K562 (cell line): ENCODE measurements around the gene SNAPC3. TPM values are rescaled to one million over a fixed set of nuclear protein-coding genes. Genes with fewer than 3 reads are reported as not detected.
A peak's percentile ranks its signal among the peaks of the same experiment; 100 is the strongest.

Experiments used
- ATAC-seq: fragments of 200-7000 bp; cut with Tn5 transposase; 3 replicates; pipeline ENCODE4 v1.9.1; 2020; ENCODE audit warnings: moderate library complexity
- BruUV-seq: library from RNA; stranded (reverse); fragments of 400-500 nt; replicated peaks from 2 replicates; lab custom pipeline; 2021; lab: Mats Ljungman, UMichigan
- CTCF ChIA-PET: fragments of 300-600 bp; formaldehyde crosslinking; extraction: SDS; loops from one replicate; lab custom pipeline; 2021; ENCODE audit warnings: low intra/inter-chr PET ratio; lab: Yijun Ruan, JAX
- POLR2A ChIA-PET: fragments of 300-600, 350-650 bp; sonication (Branson Sonifier 250); formaldehyde crosslinking; extraction: SDS; loops from one replicate; lab custom pipeline; 2021; ENCODE audit warnings: antibody characterized with exemption, inconsistent platforms; lab: Yijun Ruan, JAX
- DNase-seq, 4 experiments: peaks; one replicate each; pipeline versions ENCODE4 v3.0.0 to v3.0.0-alpha.2; 2011 to 2018; ENCODE audit warnings: low spot score in 3 of 4, mixed read lengths in 3 of 4; ENCODE audit errors: extremely low read depth in 1 of 4
- FAIRE-seq: peaks from 2 replicates; lab custom pipeline; 2011; peaks lifted over from hg19 to GRCh38; lab: Jason Lieb, UNC
- H2AFZ ChIP-seq: 2 replicates; pipeline ENCODE4 v1.6.0; 2011; ENCODE audit warnings: low read depth, low read length, control low read depth, inconsistent platforms
- H3K27ac ChIP-seq: fragments of 200-600 bp; 3 replicates; pipeline ENCODE4 v1.8.0; 2011; ENCODE audit warnings: low read depth, mild to moderate bottlenecking, control low read depth, inconsistent platforms, low read length, moderate library complexity, mixed read lengths; ENCODE audit errors: extremely low read depth
- H3K27me3 ChIP-seq, 2 experiments: fragments of 300-600 bp in 1 of 2; 2 replicates in 1 of 2; 3 replicates in 1 of 2; pipeline versions ENCODE4 v1.6.0 to v1.8.0; 2011; ENCODE audit warnings: inconsistent platforms in 2 of 2, low read length in 2 of 2, mild to moderate bottlenecking in 1 of 2, mixed read lengths in 1 of 2, moderate library complexity in 1 of 2; ENCODE audit not compliant: control insufficient read depth in 2 of 2, insufficient read depth in 2 of 2
- H3K36me3 ChIP-seq: fragments of 300-600 bp; 3 replicates; pipeline ENCODE4 v1.8.0; 2011; ENCODE audit warnings: mild to moderate bottlenecking, low read length, inconsistent platforms; ENCODE audit not compliant: control insufficient read depth, insufficient read depth
- H3K4me1 ChIP-seq, 2 experiments: fragments of 200-600 bp in 1 of 2; replicated peaks in 1 of 2; 2 replicates in 1 of 2; 3 replicates in 1 of 2; pipeline versions ENCODE4 v1.5.1 to v1.8.0; 2011; ENCODE audit warnings: inconsistent platforms in 2 of 2, low read length in 2 of 2, mild to moderate bottlenecking in 1 of 2, mixed read lengths in 1 of 2, moderate library complexity in 1 of 2; ENCODE audit not compliant: control insufficient read depth in 2 of 2, insufficient read depth in 2 of 2
- H3K4me2 ChIP-seq: 2 replicates; pipeline ENCODE4 v1.6.1; 2011; ENCODE audit warnings: low read length, control low read depth, inconsistent platforms, mixed read lengths; ENCODE audit not compliant: insufficient read depth
- H3K4me3 ChIP-seq: fragments of 200-600 bp; sonication (generic), shearing (Covaris generic); 2 replicates; pipeline ENCODE4 v1.5.1; 2016; ENCODE audit warnings: control low read depth, inconsistent platforms
- H3K79me2 ChIP-seq: fragments of 200-600 bp; 3 replicates; pipeline ENCODE4 v1.8.0; 2011; ENCODE audit warnings: low read length, inconsistent platforms; ENCODE audit not compliant: control insufficient read depth, insufficient read depth
- H3K9ac ChIP-seq, 2 experiments: 2 replicates each; pipeline versions ENCODE4 v1.6.0 to v1.6.1; 2011; ENCODE audit warnings: low read depth in 2 of 2, low read length in 2 of 2, control low read depth in 1 of 2, inconsistent platforms in 1 of 2, mild to moderate bottlenecking in 1 of 2, mixed read lengths in 1 of 2; ENCODE audit not compliant: insufficient read depth in 1 of 2
- H3K9me1 ChIP-seq: one replicate; pipeline ENCODE4 v1.6.0; 2011; ENCODE audit warnings: inconsistent platforms, mild to moderate bottlenecking, low read length, moderate library complexity; ENCODE audit not compliant: control insufficient read depth, insufficient read depth
- H3K9me3 ChIP-seq: replicated peaks from 2 replicates; pipeline ENCODE4 v1.5.1; 2011; ENCODE audit warnings: low read depth, low read length, inconsistent platforms; ENCODE audit not compliant: control insufficient read depth, insufficient read depth
- H4K20me1 ChIP-seq: replicated peaks from 2 replicates; pipeline ENCODE4 v1.6.1; 2011; ENCODE audit warnings: low read length, inconsistent platforms, mixed read lengths; ENCODE audit not compliant: control insufficient read depth, insufficient read depth
- ELK1 ChIP-seq: sonication (generic); formaldehyde crosslinking; IDR thresholded peaks from 2 replicates; pipeline ENCODE4 v1.8.1; 2022; ENCODE audit warnings: missing genetic modification reagents
- ETS2 ChIP-seq: IDR thresholded peaks from 2 replicates; pipeline ENCODE4 v1.6.1; 2016; ENCODE audit warnings: borderline replicate concordance, missing genetic modification characterization, mild to moderate bottlenecking, moderate library complexity, missing compliant biosample characterization; ENCODE audit not compliant: poor library complexity, severe bottlenecking
- EZH2 ChIP-seq: IDR thresholded peaks from 2 replicates; pipeline ENCODE4 v1.6.1; 2012; ENCODE audit warnings: low read depth, mild to moderate bottlenecking, inconsistent platforms, low read length, borderline replicate concordance
- HIVEP1 ChIP-seq: fragments of 250-450 bp; sonication (Bioruptor Pico); IDR thresholded peaks from 2 replicates; pipeline ENCODE4 v1.4.0; 2020; ENCODE audit warnings: mild to moderate bottlenecking
- MAFK ChIP-seq: IDR thresholded peaks from 2 replicates; pipeline ENCODE4 v1.6.1; 2011; ENCODE audit warnings: low read length, improper control_type of control experiment
- MYC ChIP-seq, 2 experiments: fragments of 250-450 bp in 1 of 2; sonication (Bioruptor Pico) in 1 of 2; IDR thresholded peaks; 2 replicates each; pipeline versions ENCODE4 v1.5.1 to v1.6.1; 2012 to 2021; ENCODE audit warnings: low read depth in 2 of 2, borderline replicate concordance in 1 of 2, improper control_type of control experiment in 1 of 2, low read length in 1 of 2, mild to moderate bottlenecking in 1 of 2, moderate library complexity in 1 of 2
- PHF8 ChIP-seq: fragments of 200-600 bp; sonication (generic); IDR thresholded peaks from 2 replicates; pipeline ENCODE4 v1.6.1; 2012; ENCODE audit warnings: mixed run types, mild to moderate bottlenecking, inconsistent platforms, low read length, moderate library complexity, borderline replicate concordance
- PTBP1 ChIP-seq: fragments of 200-400 bp; formaldehyde crosslinking; IDR thresholded peaks from 2 replicates; pipeline ENCODE4 v1.6.1; 2017; ENCODE audit warnings: low read depth, low read length
- SMARCA5 ChIP-seq: fragments of 450-650 bp; IDR thresholded peaks from 2 replicates; pipeline ENCODE4 v1.6.1; 2016
- SREBF1 ChIP-seq: fragments of 150-350 bp; IDR thresholded peaks from 2 replicates; pipeline ENCODE4 v1.6.1; 2014; ENCODE audit warnings: antibody characterized with exemption, low read depth, low read length, borderline replicate concordance
- SRSF1 ChIP-seq: fragments of 200-400 bp; formaldehyde crosslinking; IDR thresholded peaks from 2 replicates; pipeline ENCODE4 v1.6.1; 2017; ENCODE audit warnings: mild to moderate bottlenecking, low read depth, low read length, moderate library complexity
- WGBS: fragments of 100-300 bp; shearing (Covaris generic); methylation state at CpG from one replicate; pipeline ENCODE4 v1.1.6; 2016; ENCODE audit warnings: low coverage, mixed read lengths; ENCODE audit not compliant: insufficient coverage; ENCODE audit errors: missing lambda C conversion rate; 5-methylcytosine and 5-hydroxymethylcytosine counted together
- in situ Hi-C: fragments of 300-500 bp; cut with MboI; formaldehyde crosslinking; loops from 4 replicates; pipeline ENCODE4 v1.15.0; 2018; ENCODE audit warnings: inconsistent platforms, mixed read lengths
- intact Hi-C: fragments of 100-400 bp; cut with micrococcal nuclease; formaldehyde crosslinking; loops from 2 replicates; pipeline ENCODE4 v1.14.2; 2022
- polyA plus RNA-seq, 8 experiments: library from polyadenylated mRNA; depleted of rRNA in 4 of 8; stranded (reverse) in 5 of 8; unstranded in 3 of 8; fragments of >200 nt; fragmentation: Nextera tagmentation in 2 of 8; fragmentation: Illumina TruSeq in 1 of 8; extraction: Ambion mirVana in 2 of 8; extraction: Trizol in 1 of 8; gene quantifications; 2 replicates each; pipeline versions ENCODE4 v1.2.1 to v1.2.3, GENCODE V29; 2011 to 2014; ENCODE audit warnings: inconsistent platforms in 1 of 8, missing spikeins in 1 of 8
- total RNA-seq, 7 experiments: library from RNA; depleted of rRNA in 6 of 7; stranded (reverse); fragments of >200 nt in 6 of 7; fragmentation: Illumina TruSeq in 2 of 7; extraction: Trizol in 2 of 7; gene quantifications; 2 replicates each; pipeline versions ENCODE4 v1.2.1 to v1.2.3, GENCODE V29; 2011 to 2021; ENCODE audit warnings: low replicate concordance in 1 of 7
- TF ChIP-seq, protein P1 (sequence below): fragments of 450-650 bp; formaldehyde crosslinking; IDR thresholded peaks from 2 replicates; pipeline ENCODE4 v1.4.0; 2022; ENCODE audit warnings: missing genetic modification characterization

The SNAPC3 gene
- total and polyA plus RNA-seq, 9 of the 15 experiments (the other 6 are each of a cell fraction or from before 2014, with no cell fraction given) = 2.3 to 38.9 (median 19.8) TPM

GRCh38 chr9:15420796-15421195 is 1.9 kb upstream of the SNAPC3 start:
- peaks cover 32% of the 10 kb centered on the region for H3K79me2 ChIP-seq
- H2AFZ ChIP-seq = 0 out of 2 replicates have a peak overlapping the region, but pooled peaks have one; percentile 19
- H3K4me3 ChIP-seq = no peak overlapping the region
- DNase-seq (no peak), ATAC-seq (no peak), FAIRE-seq (no peak)
- H3K4me1 ChIP-seq = peaks cover 6 to 12% of the 10 kb centered on the region in 2 experiments; a peak in 4 of 5 replicates
- H3K27me3 ChIP-seq = no peaks in the 10 kb centered on the region
- no peak overlapping the region for H3K27ac ChIP-seq
- H3K4me2 ChIP-seq = no peak overlapping the region
- in situ Hi-C loops = no loop called here
- H3K9ac ChIP-seq = no peak overlapping the region
- 55% methylated on average over 4 of the region's 5 CpGs for WGBS
- TF ChIP-seq PHF8 (no peak), ELK1 (CRISPR knock-in tag) (no peak), MAFK (no peak), HIVEP1 (CRISPR knock-in tag) (no peak), EZH2 (no peak), ETS2 (no peak), SMARCA5 (no peak), SREBF1 (no peak), PTBP1 (no peak), MYC (IDR thresholded peaks at IDR 0.05; ENCODE audit: low read depth, low read length) (no peak), MYC (CRISPR knock-in tag; IDR thresholded peaks at IDR 0.05; ENCODE audit: borderline replicate concordance, low read depth) (no peak), SRSF1 (no peak)
- TF ChIP-seq, protein P1, sequence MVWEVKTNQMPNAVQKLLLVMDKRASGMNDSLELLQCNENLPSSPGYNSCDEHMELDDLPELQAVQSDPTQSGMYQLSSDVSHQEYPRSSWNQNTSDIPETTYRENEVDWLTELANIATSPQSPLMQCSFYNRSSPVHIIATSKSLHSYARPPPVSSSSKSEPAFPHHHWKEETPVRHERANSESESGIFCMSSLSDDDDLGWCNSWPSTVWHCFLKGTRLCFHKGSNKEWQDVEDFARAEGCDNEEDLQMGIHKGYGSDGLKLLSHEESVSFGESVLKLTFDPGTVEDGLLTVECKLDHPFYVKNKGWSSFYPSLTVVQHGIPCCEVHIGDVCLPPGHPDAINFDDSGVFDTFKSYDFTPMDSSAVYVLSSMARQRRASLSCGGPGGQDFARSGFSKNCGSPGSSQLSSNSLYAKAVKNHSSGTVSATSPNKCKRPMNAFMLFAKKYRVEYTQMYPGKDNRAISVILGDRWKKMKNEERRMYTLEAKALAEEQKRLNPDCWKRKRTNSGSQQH (CRISPR knock-in tag) = no peak
- H3K9me1 ChIP-seq = peaks cover 2% of the 10 kb centered on the region
- CTCF ChIA-PET = no interaction called here
- POLR2A ChIA-PET = no interaction called here
- H3K9me3 ChIP-seq = no peaks in the 10 kb centered on the region
- peaks cover 13% of the 10 kb centered on the region for H3K36me3 ChIP-seq
- BruUV-seq = no TSS peak
- intact Hi-C loops = loop anchor here (5.0 kb wide), 1 partner anchor 112 kb away; no protein-coding TSS in a partner anchor
- no peaks in the 10 kb centered on the region for H4K20me1 ChIP-seq
